GM18507 (cell line): ENCODE measurements around the gene TAF13.

Experiments
- DNase-seq: peaks from one replicate; pipeline ENCODE4 v3.0.0; 2011; ENCODE audit warnings: low read depth; ENCODE audit not compliant: insufficient read length; ENCODE audit errors: extremely low spot score
- FAIRE-seq: peaks from 2 replicates; lab custom pipeline; 2011; peaks lifted over from hg19 to GRCh38; lab: Jason Lieb, UNC

Gene TAF13, protein sequence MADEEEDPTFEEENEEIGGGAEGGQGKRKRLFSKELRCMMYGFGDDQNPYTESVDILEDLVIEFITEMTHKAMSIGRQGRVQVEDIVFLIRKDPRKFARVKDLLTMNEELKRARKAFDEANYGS

DNA sequence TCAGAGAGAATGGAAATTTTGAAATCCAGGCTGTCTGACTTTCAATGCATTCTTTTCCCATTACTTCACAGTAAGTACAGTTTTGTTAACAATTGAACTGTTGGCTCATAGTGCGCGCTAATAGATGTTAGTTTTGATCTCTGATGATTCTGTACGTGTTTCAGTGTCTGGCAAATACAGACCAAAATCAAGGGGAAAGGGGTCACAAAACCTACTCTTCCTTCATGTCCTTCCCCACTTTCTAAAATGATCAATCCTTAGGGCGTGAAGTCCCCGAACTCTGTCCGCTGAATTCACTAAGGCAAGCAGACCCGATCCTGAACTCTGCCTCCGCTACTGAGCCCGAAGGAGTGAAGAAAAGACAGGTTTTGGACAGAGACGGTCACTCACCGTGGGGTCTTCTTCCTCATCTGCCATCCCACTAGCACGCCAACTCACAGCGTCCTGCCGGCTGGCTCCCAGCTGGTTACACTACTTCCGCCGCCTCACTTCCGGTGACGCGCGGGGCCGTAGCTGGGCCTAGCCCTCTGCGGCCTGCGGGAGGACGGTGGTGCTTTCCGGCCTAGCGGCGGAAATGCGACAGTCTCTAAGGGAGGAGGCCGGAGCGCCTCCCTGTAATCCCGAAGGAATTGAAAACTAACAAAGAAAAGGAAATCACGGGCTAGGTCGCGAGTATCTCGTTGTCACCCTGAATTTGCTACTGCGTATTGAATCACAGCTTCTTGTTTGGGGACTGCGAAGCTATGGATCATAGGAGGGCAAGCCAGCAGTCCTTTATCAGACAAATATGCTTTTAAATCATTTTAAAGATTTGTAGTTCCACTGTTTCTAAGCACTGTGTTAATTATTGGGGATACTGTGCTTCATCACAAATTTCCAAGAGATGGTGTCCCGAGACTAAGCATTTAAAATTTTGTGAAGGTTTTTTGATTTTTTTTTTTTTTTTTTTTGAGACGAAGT is at the start of gene TAF13:
Gene TAF13, minus strand, starts transcription at position 473 of the 960 bp plus-strand sequence. Its CDS starts 56 bp downstream, at position 417.
- peak; percentile 95 for FAIRE-seq

GRCh38 chr1:109120356-109120755 is 44.6 kb upstream of the TAF13 start:
- DNase-seq (no peak), FAIRE-seq (no peak)

More for the DNA sequence above, at the start of gene TAF13:
- DNase-seq: peak; percentile 91

DNA sequence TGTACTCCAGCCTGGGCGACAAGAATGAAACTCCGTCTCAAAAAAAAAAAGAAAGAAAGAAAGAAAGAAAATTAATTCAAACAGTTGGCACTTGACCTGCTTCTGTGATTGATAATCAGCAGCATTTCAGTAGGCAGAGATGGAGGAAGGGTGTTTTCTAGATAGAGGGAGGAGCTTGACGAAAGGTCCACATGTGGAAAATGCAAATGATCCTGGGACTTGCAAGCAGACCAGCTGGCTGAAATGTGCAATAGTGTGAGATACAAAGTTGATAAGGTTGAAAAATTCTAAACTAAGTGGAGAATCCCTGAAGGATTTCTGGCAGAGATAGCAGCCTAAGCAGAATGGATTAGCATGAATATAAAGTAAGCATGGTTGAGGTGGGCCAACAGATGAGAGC is 42.3 kb upstream of the TAF13 start:
- FAIRE-seq (no peak), DNase-seq (no peak)

DNA sequence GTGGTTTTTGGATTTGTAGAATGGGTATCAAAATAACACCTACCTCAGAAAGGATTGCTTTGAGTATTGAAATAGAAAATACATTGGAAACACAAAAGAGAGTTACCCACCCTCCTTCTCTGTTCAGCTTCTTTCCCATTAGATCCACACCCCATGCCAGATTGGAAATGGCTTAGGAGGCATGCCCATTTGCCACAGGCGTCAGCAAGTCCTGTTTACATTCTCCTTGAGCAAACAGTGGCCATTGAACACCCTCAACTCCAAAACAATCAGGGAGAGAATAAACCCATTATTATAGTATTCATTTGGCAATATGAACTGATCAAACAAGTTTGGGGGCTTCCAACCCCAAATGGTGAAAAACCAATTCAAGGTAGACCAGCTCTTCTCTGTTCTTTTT is 40.5 kb upstream of the TAF13 start:
- no peak for FAIRE-seq

DNA sequence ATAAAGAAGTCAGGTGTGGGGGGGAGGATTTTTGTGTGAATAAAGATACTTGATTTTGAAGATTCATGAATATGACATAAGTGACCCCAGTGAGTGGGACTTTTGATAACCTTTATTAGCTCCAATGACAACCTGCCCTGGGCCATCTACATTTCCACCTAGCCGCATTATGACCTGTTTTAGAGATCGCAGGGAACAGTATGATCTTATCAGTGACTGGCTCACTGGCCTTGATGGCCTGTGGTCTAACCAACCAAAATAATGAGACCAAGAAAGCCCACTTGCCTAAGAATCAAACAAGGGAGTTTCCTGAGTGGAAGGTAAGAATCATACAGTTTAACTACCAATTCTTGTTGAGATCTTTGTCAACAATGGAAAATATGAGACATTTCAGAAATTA is 39.9 kb upstream of the TAF13 start:
- DNase-seq (no peak), FAIRE-seq (no peak)

More for the DNA sequence above, 40.5 kb upstream of the TAF13 start:
- DNase-seq: no peak

GRCh38 chr1:109114342-109114674 is 38.5 kb upstream of the TAF13 start:
- no peak for DNase-seq
- FAIRE-seq: no peak

DNA sequence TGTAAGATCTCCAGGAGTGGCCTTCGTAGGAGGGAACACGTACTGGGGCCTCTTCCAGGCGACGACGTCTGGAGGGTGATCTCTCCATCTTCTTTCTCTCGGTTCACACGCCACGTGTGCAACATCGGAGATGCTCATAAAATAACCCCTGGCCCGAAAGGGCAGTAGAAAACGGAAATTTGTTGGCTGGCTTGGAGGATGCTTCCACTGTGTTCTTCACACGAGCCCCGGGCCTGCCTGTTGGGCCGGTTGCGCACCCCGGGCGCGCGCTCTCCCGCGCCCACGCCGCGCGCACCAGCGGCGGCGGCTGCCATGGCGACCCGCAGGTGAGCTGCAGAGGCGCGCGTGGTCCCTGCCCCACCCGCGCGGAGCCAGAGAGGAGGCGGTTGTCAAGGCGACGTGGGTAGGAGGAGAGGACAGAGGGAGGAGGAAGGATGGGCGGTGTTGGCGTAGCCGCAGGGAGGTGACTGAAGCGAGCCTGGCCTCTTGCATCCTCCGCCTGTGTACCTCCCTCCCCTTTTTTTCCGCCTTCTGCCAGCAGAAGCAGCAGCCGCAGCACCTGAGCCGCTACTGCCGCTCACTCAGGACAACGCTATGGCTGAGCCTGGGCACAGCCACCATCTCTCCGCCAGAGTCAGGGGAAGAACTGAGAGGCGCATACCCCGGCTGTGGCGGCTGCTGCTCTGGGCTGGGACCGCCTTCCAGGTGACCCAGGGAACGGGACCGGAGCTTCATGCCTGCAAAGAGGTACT is 38.0 kb upstream of the TAF13 start, which contains the start of gene ELAPOR1:
Gene ELAPOR1, plus strand, starts transcription at position 526 of the 752 bp plus-strand sequence. Its CDS starts 69 bp downstream, at position 595.
- DNase-seq (no peak), FAIRE-seq (peak; percentile 59)

DNA sequence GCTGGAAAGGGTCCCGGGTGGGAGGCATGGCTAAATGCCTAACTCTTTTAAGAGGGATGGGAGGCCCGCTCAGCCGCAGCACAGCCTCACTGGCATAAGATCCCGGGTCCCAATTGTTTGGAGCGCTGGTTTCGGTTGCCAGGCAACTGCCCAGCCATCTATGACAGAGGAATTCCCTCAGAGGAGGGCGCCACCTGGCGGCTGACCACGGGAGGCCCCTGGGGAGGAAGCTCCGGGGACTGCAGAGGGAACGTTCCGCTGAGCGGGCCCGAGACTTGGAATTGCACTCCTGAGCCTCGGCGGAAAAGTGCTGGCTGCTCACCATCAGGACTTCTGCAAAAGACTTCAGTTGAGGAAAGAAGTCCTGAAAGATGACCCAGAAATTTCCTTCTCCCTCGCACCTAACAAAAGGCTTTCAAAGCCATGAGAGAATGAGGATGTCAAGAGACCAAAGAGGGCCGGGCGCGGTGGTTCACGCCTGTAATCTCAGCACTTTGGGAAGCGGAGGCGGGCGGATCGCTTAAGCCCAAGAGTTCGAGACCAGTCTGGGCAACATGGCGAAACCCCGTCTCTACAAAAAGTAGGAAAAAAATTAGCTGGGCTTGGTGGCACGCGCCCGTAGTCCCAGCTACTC is 37.0 kb upstream of the TAF13 start:
- peak; percentile 47 for FAIRE-seq
- DNase-seq: peak; percentile 70

GRCh38 chr1:109112056-109112651 is 36.4 kb upstream of the TAF13 start:
- peak; percentile 41 for FAIRE-seq

DNA sequence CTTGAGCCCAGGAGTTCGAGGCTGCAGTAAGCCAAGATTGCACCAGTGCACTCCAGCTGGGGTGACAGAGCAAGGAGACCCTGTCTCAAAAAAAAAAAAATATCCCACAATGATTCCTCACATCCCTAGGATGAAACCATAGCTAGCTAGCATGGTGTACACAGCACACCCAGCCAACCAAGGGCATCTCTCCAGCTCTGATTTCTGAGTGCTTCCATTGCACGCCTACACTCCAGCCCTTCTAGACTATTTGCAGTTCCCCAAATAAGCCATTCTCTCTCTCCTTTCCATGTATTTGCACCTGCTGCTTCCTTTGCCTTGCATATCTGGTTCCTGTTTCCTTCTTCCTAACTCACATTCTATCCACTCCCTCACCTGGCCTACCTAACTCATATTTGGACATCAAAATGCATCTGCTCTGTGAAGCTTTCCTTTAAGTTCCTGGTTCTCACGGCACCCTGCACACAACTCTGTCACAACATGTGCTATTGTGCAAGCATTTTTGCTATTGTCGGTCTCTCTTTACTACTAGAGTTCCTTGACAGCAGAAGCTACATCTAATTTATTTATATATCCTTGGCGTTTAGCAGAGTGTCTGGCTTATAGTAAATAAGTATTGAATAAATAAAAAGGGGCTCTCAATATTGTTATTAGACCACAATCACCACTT is 35.7 kb upstream of the TAF13 start:
- DNase-seq (no peak), FAIRE-seq (no peak)

More at GRCh38 chr1:109112056-109112651, 36.4 kb upstream of the TAF13 start:
- DNase-seq: no peak

DNA sequence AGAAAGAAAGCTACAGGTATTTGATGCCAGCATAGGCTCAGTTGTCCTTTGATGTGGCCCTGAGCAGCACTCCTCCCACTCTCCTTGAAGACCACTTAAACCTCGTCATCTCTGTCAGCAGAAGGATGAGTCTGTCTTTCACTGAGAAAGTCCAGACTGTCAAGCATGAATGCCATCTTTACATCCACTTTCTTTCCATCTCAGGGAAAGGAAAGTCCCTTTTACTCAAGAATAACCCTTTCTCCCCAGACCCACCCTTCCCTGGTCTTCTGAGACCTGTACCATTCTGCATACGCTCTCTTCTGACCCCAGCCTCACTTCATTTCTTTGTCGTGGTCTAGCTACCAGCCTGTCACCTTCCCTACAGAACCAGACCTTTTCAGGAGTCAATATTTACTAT is 34.1 kb upstream of the TAF13 start:
- no peak for FAIRE-seq
- no peak for DNase-seq

DNA sequence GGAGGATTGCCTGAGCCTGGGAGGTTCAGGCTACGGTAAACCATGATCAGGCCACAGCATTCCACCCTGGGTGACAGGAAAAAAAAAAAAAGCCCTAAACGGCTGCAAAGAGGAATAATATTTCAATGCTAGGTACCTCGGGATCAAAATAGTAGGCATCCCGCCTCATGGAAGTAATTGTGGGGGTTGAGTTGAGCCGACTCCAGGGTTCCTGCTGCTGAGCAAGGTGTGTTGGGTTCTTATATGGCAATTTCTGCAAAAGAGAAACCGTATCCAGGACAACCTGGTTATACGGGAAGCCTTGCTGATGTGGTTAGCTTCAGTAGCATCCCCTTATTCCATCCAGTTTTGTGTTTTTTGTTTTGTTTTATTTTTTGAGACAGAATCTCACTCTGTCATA is 32.0 kb upstream of the TAF13 start:
- DNase-seq: no peak
- no peak for FAIRE-seq

DNA sequence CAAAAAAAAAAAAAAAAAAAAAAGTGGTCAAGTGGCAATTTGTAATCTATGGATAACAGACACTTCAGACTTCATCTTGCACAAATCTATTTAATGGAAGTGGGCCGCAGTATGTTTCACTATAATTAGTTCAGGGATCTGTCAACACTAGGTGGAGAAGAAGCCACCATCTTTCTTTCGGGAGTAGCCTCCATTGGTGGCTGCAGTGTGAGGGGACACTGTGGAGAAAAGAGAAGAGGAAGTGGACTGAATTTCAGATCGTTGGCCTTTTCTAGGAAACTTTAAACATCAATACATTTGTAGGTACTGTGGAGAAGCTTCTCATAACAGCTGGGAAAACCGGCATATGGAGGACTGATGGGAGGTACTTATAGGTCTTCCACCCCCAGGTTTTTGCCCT is 30.1 kb upstream of the TAF13 start:
- DNase-seq: no peak
- no peak for FAIRE-seq

GRCh38 chr1:109104364-109105151 is 28.8 kb upstream of the TAF13 start:
- no peak for DNase-seq
- no peak for FAIRE-seq

GRCh38 chr1:109099938-109100773 is 24.4 kb upstream of the TAF13 start:
- DNase-seq (peak; percentile 93), FAIRE-seq (peak; percentile 98)

DNA sequence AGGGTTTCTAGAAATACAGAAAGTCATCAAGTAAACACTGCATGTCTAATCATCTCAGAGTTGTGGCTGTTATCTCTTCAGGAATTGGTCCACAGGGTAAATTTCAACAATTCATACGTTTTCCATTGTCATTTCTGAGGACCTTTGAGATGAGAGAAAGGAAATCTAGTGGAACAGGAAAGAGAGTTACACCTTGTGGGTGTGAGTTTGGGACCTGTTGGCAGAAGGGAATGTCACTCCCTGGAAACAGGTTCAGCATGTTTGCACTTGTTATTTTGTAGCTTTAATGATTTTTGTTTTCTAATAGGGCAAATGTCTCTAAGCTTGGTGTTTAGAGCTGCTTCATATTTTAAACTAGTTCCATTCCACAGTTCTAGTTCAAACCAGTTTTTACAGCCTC is 20.3 kb upstream of the TAF13 start:
- FAIRE-seq: no peak
- DNase-seq: no peak

DNA sequence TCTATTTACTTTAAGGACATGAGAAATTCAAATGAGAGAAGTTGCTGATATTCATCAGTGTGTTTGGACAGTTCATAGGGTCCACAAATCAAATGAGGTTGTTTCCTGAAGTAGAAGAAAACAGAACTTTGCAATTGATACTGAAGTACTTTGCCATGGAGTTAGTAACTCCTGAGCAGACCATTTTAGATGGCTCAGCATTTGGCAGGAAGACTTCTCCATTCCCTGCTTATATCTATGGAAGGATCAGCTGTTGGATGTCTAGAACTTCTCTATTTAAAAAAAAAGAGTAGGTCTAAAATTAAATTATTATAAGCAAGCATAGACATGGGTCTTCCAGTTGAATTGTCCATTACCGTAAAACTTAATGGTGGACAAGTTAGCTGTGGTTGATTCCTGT is 19.8 kb upstream of the TAF13 start:
- FAIRE-seq (no peak), DNase-seq (no peak)
